HG02943 (cell line): ENCODE data around the gene ANKRD1.
"Not testable (repeated sequence)": the region's sequence is repeated elsewhere in the genome, so short reads cannot be mapped to it uniquely, and the experiment has no call there.

Experiments used
- ATAC-seq: cut with Tn5 transposase; IDR thresholded peaks from one replicate; pipeline ENCODE4 v1.9.1; 2021; ENCODE audit warnings: mild to moderate bottlenecking, low read depth, moderate library complexity; ENCODE audit not compliant: unreplicated experiment

The ANKRD1 gene

DNA sequence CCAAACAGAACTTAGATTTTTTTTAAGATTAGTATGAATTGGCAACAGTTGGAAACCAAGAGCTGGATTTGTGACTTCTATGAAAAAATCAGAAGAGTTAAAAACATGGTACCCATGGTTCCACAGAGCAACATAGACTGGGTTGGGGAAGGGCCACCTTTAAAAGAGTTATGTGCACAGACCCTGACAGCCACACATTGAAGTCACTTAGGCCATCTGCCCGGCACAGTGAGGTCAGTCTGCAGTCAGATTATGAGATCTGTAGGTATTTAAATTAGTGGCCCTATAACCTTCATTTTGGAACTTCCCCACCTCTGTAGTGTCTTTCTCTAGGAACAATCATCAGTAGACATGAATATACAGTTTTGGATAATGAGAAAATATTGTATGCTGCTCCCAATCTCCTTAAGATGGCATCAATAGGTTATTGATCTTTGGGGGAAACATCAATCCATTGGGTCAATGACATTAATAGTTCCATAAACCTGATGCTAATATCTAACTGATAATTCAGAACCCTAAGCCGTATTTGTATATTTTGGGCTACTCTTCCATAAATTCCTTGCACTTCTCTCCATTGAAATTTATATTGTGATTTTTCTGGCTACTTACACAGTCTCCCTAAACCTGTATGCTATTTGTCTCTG lies 7.0 kb downstream of the ANKRD1 start:
- no peak for ATAC-seq

DNA sequence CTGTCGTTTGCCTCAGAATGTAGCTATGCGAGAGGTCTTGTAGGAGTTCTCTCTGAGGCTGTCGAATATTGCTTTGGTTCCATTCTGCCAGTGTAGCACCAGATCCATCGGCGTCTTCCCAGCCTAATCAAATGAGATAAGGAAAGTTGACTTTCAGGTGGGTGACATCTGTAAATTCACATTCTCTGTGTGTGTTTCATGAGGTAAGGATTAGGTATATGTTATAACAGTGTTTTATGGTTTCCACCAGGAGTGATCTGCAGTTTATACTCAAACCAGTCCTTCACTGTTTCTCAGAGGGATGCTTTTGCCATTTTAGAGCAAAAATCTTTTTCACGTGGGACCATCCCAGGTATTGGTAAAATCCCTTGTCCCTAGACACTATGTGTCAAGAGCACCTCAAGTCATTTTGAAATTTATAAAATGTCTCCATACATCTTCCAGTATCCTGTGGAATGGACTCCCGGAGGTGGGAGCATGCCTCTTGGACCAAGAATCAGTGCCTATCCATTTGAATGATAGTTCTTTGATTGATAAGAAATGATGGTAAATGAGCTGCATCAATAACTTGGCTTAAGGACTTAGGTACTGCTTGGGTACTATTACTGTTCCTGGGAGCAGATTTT lies 7.9 kb downstream of the ANKRD1 start:
- no peak for ATAC-seq

DNA sequence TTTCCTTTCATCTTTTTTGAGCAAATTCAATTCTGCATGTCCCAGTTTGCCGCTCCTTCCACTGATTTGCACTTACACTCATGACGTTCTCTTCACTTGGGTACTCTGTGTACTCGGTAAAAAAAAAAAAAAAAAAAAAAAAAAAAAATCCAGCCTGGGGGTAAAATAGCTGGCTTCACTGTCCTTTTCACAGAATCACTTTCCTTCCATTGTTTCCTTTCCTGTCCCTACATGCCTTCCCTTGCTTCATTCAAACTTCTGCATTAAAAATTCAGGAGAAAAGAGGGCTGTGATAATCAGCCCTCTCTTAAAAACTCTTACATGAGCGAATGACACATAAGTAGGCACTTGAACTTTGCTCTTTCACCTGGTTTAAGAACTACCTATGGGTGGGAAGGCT lies 8.7 kb downstream of the ANKRD1 start:
- no peak for ATAC-seq

DNA sequence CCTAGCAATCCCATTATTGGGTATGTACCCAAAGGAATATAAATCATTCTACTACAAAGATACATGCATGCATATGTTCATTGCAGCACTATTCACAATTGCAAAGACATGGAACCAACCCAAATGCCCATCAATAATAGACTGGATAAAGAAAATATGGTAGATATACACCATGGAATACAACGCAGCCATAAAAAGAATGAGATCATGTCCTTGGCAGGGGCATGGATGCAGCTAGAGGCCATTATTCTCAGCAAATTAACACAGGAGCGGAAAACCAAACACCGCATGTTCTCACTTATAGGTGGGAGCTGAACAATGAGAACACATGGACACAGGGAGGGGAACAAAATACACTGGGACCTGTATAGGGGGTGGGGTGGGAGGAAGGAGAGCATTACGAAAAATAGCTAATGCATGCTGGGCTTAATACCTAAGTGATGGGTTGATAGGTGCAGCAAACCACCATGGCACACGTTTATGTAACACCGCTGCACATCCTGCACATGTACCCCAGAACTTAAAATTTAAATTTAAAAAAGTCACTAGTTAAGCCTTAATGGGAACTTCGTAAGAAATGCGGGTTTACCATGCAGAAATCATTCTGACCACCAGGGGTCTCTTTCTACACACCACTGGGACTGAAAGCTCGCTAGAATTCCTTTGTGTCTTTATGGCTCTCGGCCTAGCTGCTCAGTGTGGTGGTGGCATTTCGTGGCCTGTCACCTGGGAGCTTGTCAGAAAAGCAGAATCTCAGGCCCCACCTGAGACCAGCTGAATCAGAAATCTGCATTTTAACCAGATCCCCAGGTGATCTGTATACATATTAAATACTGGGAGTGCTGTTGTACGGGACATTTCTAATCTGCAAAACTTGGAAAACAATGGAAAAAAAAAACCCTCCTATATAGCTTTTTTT lies 9.5 kb downstream of the ANKRD1 start:
- ATAC-seq: peak; percentile 82

DNA sequence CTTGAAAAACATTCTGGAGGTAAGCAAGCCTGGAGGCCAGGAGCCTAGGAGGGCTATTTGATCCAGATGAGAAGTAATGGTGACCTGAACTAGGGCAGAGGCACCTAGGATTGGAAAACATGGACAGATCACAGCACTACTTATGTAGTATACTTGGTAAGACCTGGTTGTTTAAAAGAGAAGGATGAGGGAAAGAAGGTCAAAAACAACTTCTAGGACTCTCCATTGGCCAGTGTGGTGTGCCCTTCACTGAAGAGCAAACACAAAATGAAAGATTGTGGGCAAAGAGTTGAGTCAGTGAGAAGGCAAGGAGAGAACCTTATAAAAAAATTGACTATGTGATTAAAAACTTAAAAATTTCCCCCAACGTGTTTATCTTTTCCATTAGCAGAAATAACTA lies 14.3 kb downstream of the ANKRD1 start:
- no peak for ATAC-seq

DNA sequence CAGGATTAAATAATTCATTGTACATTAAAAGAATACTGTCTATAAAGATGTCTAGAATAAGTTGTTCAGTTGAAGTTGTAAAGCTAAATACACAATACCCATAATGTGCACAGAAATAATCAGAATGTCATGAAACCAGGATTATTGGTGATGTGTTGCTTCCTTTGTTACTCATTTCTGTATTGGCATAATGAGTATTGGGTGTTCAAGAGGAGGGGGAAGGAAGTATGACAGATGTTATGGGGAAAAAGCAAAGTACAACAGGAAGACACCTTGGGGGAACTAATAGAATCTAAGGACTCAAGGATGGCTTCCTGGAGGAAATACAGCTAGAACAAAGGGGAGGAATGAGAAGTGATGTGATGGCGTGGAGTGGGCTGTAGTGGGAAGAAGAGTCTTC lies 15.0 kb downstream of the ANKRD1 start:
- ATAC-seq: no peak

DNA sequence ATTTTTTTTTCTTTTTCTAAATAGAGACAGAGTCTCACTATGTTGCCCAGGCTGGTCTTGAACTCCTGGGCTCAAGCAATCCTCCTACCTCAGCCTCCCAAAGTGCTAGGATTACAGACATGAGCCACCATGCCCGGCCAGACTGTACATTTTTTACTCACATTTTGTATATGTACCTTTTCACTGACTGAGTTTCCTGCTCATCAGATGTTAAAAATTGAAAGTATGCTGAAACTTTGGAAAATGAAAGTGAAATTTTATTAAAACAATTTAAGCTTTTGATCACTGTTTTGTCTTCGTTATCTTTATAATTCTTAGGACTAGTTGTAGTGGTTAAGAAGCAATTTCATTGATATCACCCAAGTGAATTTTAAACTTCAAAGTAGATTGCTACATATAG lies 24.0 kb downstream of the ANKRD1 start:
- ATAC-seq: not testable (repeated sequence)

DNA sequence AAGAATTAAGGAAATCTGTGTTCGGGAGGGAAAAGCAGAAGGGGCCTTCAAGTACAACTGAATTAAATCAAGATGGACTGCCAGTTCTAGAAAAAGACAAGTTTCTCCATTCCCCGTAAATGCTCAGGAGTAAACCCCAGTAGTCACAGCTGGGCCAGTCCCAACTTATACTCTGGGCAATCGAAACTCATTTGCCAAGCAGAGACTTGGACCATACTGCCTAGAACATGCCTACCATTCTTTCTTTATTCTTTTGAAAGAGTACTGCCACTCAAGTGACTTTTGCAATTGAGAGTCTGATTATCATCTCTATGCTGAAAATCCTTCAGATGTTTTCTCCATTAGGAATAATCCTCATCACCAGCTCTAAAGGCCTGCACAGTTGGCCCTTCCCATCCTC lies 27.7 kb downstream of the ANKRD1 start:
- ATAC-seq: no peak

DNA sequence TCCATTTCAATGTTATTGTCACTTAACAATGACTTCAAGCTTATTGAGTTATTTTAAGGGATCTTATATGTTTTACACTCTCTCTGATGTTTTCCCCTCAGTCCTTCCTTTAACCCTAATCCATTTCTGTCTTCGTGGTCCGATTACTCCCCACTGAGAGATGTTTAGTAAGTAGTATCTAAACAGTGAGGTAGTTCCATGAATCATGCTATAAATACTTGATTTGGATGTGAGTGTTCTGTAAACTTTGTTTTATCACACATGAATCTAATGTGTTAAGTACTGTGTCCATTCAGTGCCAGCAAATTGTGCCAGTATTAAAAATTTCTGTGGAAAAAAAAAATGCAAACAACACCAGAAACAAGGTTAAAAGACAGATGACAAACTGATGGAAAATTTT lies 30.5 kb downstream of the ANKRD1 start:
- ATAC-seq: no peak

DNA sequence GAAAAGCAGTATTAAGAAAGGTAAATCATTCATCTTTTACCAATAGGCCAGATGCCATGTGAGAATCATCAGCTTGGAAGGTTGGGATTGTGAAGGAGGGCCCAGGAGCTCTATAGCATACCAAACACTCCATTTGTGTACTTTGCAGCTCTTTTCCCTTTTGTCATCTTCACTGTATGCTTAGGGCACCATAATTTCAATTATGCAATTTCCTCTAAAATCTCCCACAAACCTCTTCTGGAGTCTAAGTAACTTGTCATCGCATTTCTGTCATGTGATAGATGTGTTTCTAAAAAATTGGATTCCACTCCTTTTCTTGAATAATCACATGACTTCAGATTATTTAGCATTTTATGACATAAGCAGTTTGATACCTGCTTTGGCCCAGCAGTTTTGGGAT lies 31.3 kb downstream of the ANKRD1 start:
- ATAC-seq: no peak

DNA sequence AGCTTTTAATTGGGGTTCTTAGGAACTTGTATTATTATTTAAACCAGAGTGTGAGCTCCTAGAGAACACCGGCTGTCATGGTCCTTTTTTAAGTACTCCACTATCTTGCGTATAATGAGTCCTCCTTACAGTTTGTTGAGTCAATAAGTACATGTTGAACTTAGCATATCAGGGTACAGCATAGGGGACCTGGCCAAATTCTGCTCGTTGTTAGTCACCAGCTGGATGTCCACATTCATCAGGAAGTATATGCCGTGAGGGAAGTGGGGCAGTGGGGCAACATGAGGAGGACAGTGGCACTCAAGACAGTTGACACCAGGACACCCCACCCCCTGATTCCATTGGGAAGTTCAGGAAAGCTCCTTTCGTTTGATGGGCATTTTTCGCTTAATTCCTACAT lies 32.5 kb downstream of the ANKRD1 start:
- ATAC-seq: no peak

DNA sequence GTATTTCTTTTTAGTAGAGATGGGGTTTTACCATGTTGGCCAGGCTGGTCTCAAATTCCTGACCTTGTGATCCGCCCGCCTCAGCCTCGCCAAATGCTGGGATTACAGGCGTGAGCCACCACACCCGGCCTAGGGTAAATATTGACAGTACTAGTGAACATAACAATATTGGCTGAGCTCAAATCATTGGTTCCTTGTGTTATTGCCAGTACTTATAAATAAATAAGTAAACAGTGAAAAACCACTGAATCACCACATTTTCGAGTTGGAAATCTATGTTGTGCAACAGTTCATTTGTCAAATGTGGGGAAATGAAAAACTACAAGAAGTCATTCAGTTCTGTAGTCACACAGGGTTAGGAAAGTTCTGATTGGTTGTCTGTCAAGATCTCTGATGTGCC lies 33.3 kb downstream of the ANKRD1 start:
- no peak for ATAC-seq

DNA sequence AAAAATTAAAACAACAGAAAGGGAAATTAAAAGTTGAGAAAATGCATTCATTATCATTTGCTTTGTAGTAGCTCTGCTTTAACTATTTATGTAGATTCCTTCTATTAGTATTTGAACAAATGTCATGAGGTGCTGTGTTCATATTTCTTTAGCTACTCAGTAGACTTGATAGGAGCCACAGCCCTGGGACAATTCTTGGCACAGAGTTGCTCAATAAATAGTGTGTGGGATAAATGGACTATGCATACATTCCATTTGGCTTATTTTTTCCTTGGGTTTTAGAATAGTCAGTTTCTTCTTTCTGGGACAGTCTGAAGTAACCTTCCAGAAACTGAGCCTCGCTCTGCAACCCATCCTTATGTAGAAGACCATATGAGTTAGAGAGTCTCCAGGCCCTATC lies 35.7 kb downstream of the ANKRD1 start:
- no peak for ATAC-seq

DNA sequence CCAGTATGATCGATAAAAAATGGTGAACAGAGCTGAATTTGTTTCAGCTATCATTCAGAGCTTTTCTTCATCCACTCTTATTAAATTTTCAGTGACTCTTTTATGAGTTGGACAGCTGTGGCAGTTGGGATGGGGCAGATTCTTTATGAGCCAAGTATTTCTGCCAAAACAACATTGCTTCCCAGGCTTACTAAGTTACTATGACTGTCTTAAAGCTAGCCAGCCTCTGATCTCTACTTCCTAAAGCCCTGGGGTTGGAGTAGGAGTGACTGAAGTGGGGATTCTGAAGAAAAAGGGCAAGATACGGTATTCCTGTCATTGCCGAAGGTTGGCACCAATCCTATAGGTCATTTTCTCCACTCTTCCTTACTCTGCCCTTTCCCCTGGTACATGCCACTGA lies 36.5 kb downstream of the ANKRD1 start:
- no peak for ATAC-seq

DNA sequence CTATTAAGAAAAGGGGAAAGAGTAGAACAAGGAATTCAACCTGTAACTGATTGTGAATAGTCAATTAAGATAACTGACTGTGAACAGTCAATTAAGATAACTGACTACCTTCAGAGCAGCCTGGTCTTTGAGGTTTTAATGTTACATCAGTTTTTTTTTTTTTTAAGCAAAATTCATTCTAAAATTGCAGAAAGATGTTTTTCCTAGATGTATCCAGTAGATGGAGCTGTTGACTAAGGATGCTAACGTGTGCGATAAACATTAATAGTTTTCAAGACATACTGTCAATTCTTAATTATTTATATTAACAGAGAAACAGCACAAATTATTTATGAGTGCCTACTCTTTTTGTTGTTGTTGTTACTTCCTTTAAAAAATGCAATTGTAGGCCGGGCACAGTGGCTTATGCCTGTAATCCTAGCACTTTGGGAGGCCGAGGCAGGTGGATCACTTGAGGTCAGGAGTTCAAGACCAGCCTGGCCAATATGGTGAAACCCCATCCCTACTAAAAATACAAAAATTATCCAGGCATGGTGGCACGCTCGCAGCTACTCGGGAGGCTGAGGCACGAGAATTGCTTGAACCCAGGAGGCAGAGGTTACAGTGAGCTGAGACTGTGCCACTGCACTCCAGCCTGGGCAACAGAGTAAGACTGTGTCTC lies 40.7 kb downstream of the ANKRD1 start:
- ATAC-seq: not testable (repeated sequence)

DNA sequence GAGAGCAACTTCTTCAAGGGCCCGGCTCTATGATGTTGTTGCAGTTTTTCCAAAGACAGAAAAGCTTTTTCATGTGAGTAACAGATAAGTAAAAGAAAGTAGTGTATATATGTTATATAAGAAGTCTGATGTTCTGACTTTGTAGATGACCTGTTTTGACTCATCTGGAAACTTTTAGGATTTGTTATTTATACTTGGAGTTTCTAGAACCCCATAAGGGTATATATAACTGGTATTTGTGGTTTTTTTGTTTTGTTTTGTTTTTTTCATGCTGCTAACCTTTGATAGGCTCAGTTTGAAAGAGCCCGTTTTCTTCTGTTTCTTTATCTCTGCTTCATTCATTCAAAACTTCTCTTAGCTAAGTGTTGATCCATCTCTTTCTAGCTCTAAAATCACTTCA lies 41.8 kb downstream of the ANKRD1 start:
- ATAC-seq: no peak

DNA sequence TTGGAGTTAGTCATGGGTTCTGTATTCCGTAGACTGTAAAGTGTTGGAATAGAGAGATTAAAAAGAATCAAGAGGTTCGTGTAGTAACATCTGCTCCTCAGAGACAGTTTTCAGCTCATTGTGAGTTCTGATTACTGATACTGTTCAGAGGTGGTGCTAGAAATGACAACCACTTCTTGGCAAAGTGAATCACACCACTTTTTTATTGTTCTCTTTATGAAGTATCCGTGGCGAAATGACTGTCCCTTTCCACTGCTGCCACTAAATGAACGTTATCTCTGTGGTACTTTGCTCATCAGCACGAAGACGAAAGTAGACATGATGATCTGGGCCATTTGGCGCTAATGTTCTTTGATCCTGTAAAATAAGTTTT lies 48.3 kb downstream of the ANKRD1 start:
- no peak for ATAC-seq

DNA sequence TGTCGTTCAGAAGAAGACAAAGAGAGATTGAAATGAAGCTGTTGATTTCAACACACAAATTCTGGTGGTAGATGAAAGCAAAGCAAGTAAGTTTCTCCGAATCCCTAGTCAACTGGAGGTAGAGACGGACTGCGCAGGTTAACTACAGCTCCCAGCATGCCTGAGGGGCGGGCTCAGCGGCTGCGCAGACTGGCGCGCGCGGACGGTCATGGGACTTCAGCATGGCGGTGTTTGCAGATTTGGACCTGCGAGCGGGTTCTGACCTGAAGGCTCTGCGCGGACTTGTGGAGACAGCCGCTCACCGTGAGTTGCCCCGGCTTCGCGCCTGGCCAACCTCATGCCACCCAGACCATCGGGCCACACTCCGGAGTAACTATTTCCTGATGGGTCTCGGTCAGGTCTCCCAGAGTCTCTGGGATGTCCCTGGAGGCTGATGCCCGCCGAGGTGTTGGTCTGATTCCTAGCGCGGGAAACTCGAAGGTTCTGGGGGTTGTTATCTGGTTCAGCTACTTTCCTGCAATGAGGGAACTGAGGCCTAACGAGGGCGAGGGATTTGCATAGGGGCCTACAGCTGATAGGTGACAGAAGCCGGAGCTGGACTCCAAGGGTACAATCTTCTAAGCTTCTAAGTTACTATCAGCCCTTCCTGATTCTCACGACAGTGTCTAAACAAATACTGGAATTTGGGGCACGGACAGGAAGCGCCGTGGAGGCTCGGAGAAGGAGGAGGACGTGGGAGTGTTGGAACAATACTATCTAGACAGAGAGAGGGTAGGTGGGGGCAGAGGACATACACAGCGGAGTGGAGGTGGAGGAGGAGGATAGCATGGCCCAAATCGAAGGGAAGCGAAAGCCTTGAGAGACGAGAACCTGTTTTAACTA lies 48.9 kb downstream of the ANKRD1 start, which contains the start of gene RPP30:
TSS of gene RPP30 (plus strand) at position 209 of the 882 bp plus-strand sequence. CDS start at position 222, 13 bp downstream.
- peak; percentile 99 for ATAC-seq

DNA sequence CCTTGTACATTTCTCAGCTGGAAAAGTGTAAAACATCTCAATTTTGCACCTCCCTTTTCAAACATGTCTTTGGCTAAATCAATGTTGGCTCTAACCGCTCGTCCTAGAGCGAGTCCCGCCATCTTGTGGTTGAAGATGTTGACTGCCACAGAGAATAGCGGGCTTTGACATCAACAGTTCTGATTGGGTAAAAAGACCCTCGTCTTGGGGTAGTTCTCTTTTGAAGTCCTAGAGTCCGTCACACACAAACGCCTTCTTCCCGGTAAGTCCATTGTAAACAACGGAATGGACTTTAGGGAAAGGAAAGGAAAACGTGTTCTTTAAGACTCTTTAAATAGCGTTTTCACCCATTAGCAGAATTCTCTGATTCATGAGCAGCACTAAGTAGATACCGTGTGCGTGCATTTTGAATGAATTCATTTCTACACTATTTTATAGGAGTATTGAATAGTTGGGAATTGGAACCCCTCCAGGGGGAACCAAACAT lies 49.6 kb downstream of the ANKRD1 start:
- ATAC-seq: peak; percentile 58
